ENCODE results near the gene NDUFA8. TPM values are rescaled to one million over a fixed set of nuclear protein-coding genes. Genes with fewer than 3 reads are reported as not detected.

Gene NDUFA8
- polyA plus RNA-seq, 4 donors = 68.0 to 188 (median 106) TPM

GRCh38 chr9:122140368-122141193, 19.0 kb downstream of the NDUFA8 start:
- no peak overlapping the region for H3K27ac ChIP-seq (ENCODE audit: low read depth in 1 of 3, low read length in 2 of 3)
- peaks cover 0 to 4% (median 0%) of the 10 kb centered on the region in 3 donors for H3K4me1 ChIP-seq (ENCODE audit: control insufficient read depth in 3 of 3, insufficient read depth in 2 of 3, low read depth in 1 of 3, low read length in 2 of 3)
- FAIRE-seq (no peak), DNase-seq (peak in 1 of 2 donors; percentile 33)
- H3K9me3 ChIP-seq (ENCODE audit: control insufficient read depth in 2 of 2, insufficient read depth in 1 of 2, low read depth in 1 of 2, low read length in 1 of 2) = no peaks in the 10 kb centered on the region
- H3K36me3 ChIP-seq (ENCODE audit: control insufficient read depth in 3 of 3, insufficient read depth in 2 of 3, low read depth in 1 of 3, low read length in 3 of 3) = peaks cover 2 to 15% (median 12%) of the 10 kb centered on the region in 3 donors
- 75 to 76% (median 75%) methylated on average over 8 of the region's 8 CpGs for WGBS, 3 donors
- H3K4me3 ChIP-seq (ENCODE audit: low read depth in 1 of 3, low read length in 3 of 3) = no peak overlapping the region
- H3K27me3 ChIP-seq (ENCODE audit: control insufficient read depth in 3 of 3, insufficient read depth in 3 of 3, low read length in 3 of 3) = no peaks in the 10 kb centered on the region

- no peak overlapping the region for H3K4me3 ChIP-seq (ENCODE audit: low read depth in 1 of 3, low read length in 3 of 3)
- no peaks in the 10 kb centered on the region for H3K27me3 ChIP-seq (ENCODE audit: control insufficient read depth in 3 of 3, insufficient read depth in 3 of 3, low read length in 3 of 3)
- peaks cover 0 to 4% (median 0%) of the 10 kb centered on the region in 3 donors for H3K4me1 ChIP-seq (ENCODE audit: control insufficient read depth in 3 of 3, insufficient read depth in 2 of 3, low read depth in 1 of 3, low read length in 2 of 3)
- WGBS, 3 donors = 56 to 71% (median 71%) methylated on average over 10 of the region's 10 CpGs
- FAIRE-seq (no peak), DNase-seq (peak; percentile 32 to 56)
- peaks cover 2 to 7% (median 7%) of the 10 kb centered on the region in 3 donors for H3K36me3 ChIP-seq (ENCODE audit: control insufficient read depth in 3 of 3, insufficient read depth in 2 of 3, low read depth in 1 of 3, low read length in 3 of 3)
- no peak overlapping the region for H3K27ac ChIP-seq (ENCODE audit: low read depth in 1 of 3, low read length in 2 of 3)
- H3K9me3 ChIP-seq (ENCODE audit: control insufficient read depth in 2 of 2, insufficient read depth in 1 of 2, low read depth in 1 of 2, low read length in 1 of 2) = no peaks in the 10 kb centered on the region
Measured at GRCh38 chr9:122138560-122139268, 20.9 kb downstream of the NDUFA8 start.

GRCh38 chr9:122135529-122135859, 24.1 kb downstream of the NDUFA8 start:
- H3K4me1 ChIP-seq (ENCODE audit: control insufficient read depth in 3 of 3, insufficient read depth in 2 of 3, low read depth in 1 of 3, low read length in 2 of 3) = no peaks in the 10 kb centered on the region
- DNase-seq (no peak), FAIRE-seq (no peak)
- peaks cover 0 to 22% (median 3%) of the 10 kb centered on the region in 3 donors for H3K27me3 ChIP-seq (ENCODE audit: control insufficient read depth in 3 of 3, insufficient read depth in 3 of 3, low read length in 3 of 3)
- no peaks in the 10 kb centered on the region for H3K9me3 ChIP-seq (ENCODE audit: control insufficient read depth in 2 of 2, insufficient read depth in 1 of 2, low read depth in 1 of 2, low read length in 1 of 2)
- WGBS, 3 donors = 81 to 88% (median 84%) methylated on average over 7 of the region's 7 CpGs
- no peaks in the 10 kb centered on the region for H3K36me3 ChIP-seq (ENCODE audit: control insufficient read depth in 3 of 3, insufficient read depth in 2 of 3, low read depth in 1 of 3, low read length in 3 of 3)
- no peak overlapping the region for H3K4me3 ChIP-seq (ENCODE audit: low read depth in 1 of 3, low read length in 3 of 3)
- H3K27ac ChIP-seq (ENCODE audit: low read depth in 1 of 3, low read length in 2 of 3) = no peak overlapping the region

GRCh38 chr9:122134822-122135528, 24.6 kb downstream of the NDUFA8 start:
- Histone ChIP-seq H3K9me3 (ENCODE audit: control insufficient read depth in 2 of 2, insufficient read depth in 1 of 2, low read depth in 1 of 2, low read length in 1 of 2) (no peaks in the 10 kb centered on the region), H3K27me3 (ENCODE audit: control insufficient read depth in 3 of 3, insufficient read depth in 3 of 3, low read length in 3 of 3) (peaks cover 0 to 25% (median 3%) of the 10 kb centered on the region in 3 donors), H3K36me3 (ENCODE audit: control insufficient read depth in 3 of 3, insufficient read depth in 2 of 3, low read depth in 1 of 3, low read length in 3 of 3) (no peaks in the 10 kb centered on the region), H3K27ac (ENCODE audit: low read depth in 1 of 3, low read length in 2 of 3) (no peak overlapping the region), H3K4me3 (ENCODE audit: low read depth in 1 of 3, low read length in 3 of 3) (no peak overlapping the region), H3K4me1 (ENCODE audit: control insufficient read depth in 3 of 3, insufficient read depth in 2 of 3, low read depth in 1 of 3, low read length in 2 of 3) (no peaks in the 10 kb centered on the region)
- FAIRE-seq (no peak), DNase-seq (no peak)
- 46 to 61% (median 58%) methylated on average over 12 of the region's 12 CpGs for WGBS, 3 donors

- no peaks in the 10 kb centered on the region for H3K4me1 ChIP-seq (ENCODE audit: control insufficient read depth in 3 of 3, insufficient read depth in 2 of 3, low read depth in 1 of 3, low read length in 2 of 3)
Measured at GRCh38 chr9:122133984-122134535, 25.5 kb downstream of the NDUFA8 start.

GRCh38 chr9:122133263-122133983, 26.2 kb downstream of the NDUFA8 start:
- FAIRE-seq (no peak), DNase-seq (no peak)
- H3K9me3 ChIP-seq (ENCODE audit: control insufficient read depth in 2 of 2, insufficient read depth in 1 of 2, low read depth in 1 of 2, low read length in 1 of 2) = no peaks in the 10 kb centered on the region
- no peak overlapping the region for H3K4me3 ChIP-seq (ENCODE audit: low read depth in 1 of 3, low read length in 3 of 3)
- no peaks in the 10 kb centered on the region for H3K4me1 ChIP-seq (ENCODE audit: control insufficient read depth in 3 of 3, insufficient read depth in 2 of 3, low read depth in 1 of 3, low read length in 2 of 3)
- no peaks in the 10 kb centered on the region for H3K36me3 ChIP-seq (ENCODE audit: control insufficient read depth in 3 of 3, insufficient read depth in 2 of 3, low read depth in 1 of 3, low read length in 3 of 3)
- peaks cover 0 to 34% (median 3%) of the 10 kb centered on the region in 3 donors for H3K27me3 ChIP-seq (ENCODE audit: control insufficient read depth in 3 of 3, insufficient read depth in 3 of 3, low read length in 3 of 3)
- 72 to 87% (median 87%) methylated on average over 10 to 12 of the region's 12 CpGs for WGBS, 3 donors
- no peak overlapping the region for H3K27ac ChIP-seq (ENCODE audit: low read depth in 1 of 3, low read length in 2 of 3)

More at GRCh38 chr9:122133984-122134535, 25.5 kb downstream of the NDUFA8 start:
- no peak overlapping the region for H3K27ac ChIP-seq (ENCODE audit: low read depth in 1 of 3, low read length in 2 of 3)
- no peaks in the 10 kb centered on the region for H3K9me3 ChIP-seq (ENCODE audit: control insufficient read depth in 2 of 2, insufficient read depth in 1 of 2, low read depth in 1 of 2, low read length in 1 of 2)
- 71 to 79% (median 78%) methylated on average over 17 of the region's 17 CpGs for WGBS, 3 donors
- no peak for DNase-seq
- H3K27me3 ChIP-seq (ENCODE audit: control insufficient read depth in 3 of 3, insufficient read depth in 3 of 3, low read length in 3 of 3) = peaks cover 0 to 28% (median 3%) of the 10 kb centered on the region in 3 donors
- no peak overlapping the region for H3K4me3 ChIP-seq (ENCODE audit: low read depth in 1 of 3, low read length in 3 of 3)
- no peaks in the 10 kb centered on the region for H3K36me3 ChIP-seq (ENCODE audit: control insufficient read depth in 3 of 3, insufficient read depth in 2 of 3, low read depth in 1 of 3, low read length in 3 of 3)
- no peak for FAIRE-seq

- Histone ChIP-seq H3K9me3 (ENCODE audit: control insufficient read depth in 2 of 2, insufficient read depth in 1 of 2, low read depth in 1 of 2, low read length in 1 of 2) (no peaks in the 10 kb centered on the region), H3K27me3 (ENCODE audit: control insufficient read depth in 3 of 3, insufficient read depth in 3 of 3, low read length in 3 of 3) (peaks cover 0 to 41% (median 3%) of the 10 kb centered on the region in 3 donors), H3K4me1 (ENCODE audit: control insufficient read depth in 3 of 3, insufficient read depth in 2 of 3, low read depth in 1 of 3, low read length in 2 of 3) (no peaks in the 10 kb centered on the region), H3K4me3 (ENCODE audit: low read depth in 1 of 3, low read length in 3 of 3) (no peak overlapping the region), H3K27ac (ENCODE audit: low read depth in 1 of 3, low read length in 2 of 3) (no peak overlapping the region), H3K36me3 (ENCODE audit: control insufficient read depth in 3 of 3, insufficient read depth in 2 of 3, low read depth in 1 of 3, low read length in 3 of 3) (no peaks in the 10 kb centered on the region)
- DNase-seq (no peak), FAIRE-seq (no peak)
- WGBS, 3 donors = 84 to 89% (median 86%) methylated on average over 4 of the region's 4 CpGs
Measured at GRCh38 chr9:122132539-122132938, 27.0 kb downstream of the NDUFA8 start.

Measured in small intestine (tissue), 7 donors.